Astrocyte (in vitro differentiated cells and primary cell): Measurements from ENCODE around the gene LRRC45. TPM values are rescaled to one million over a fixed set of nuclear protein-coding genes. Genes with fewer than 3 reads are reported as not detected.

Source experiments
- DNase-seq: peaks from one replicate; pipeline ENCODE4 v3.0.0-alpha.2; 2010; ENCODE audit warnings: low read depth
- FAIRE-seq: peaks from 2 replicates; lab custom pipeline; 2011; peaks lifted over from hg19 to GRCh38; lab: Jason Lieb, UNC
- H2AFZ ChIP-seq: 2 replicates; pipeline ENCODE4 v1.6.0; 2012; ENCODE audit warnings: low read depth, low read length, inconsistent platforms
- H3K27ac ChIP-seq: 2 replicates; pipeline ENCODE4 v1.5.1; 2011; ENCODE audit warnings: low read depth, low read length, inconsistent platforms
- H3K27me3 ChIP-seq: 2 replicates; pipeline ENCODE4 v1.6.0; 2011; ENCODE audit warnings: low read length, inconsistent platforms; ENCODE audit not compliant: insufficient read depth
- H3K36me3 ChIP-seq: 2 replicates; pipeline ENCODE4 v1.5.1; 2011; ENCODE audit warnings: low read length, inconsistent platforms; ENCODE audit not compliant: insufficient read depth
- H3K4me1 ChIP-seq: 2 replicates; pipeline ENCODE4 v1.5.1; 2011; ENCODE audit warnings: low read length, inconsistent platforms; ENCODE audit not compliant: insufficient read depth
- H3K4me2 ChIP-seq: 2 replicates; pipeline ENCODE4 v1.6.0; 2012; ENCODE audit warnings: low read length, inconsistent platforms
- H3K4me3 ChIP-seq: 2 replicates; pipeline ENCODE4 v1.5.1; 2011; ENCODE audit warnings: low read depth, mild to moderate bottlenecking, low read length, inconsistent platforms; ENCODE audit not compliant: insufficient read depth
- H3K79me2 ChIP-seq: 2 replicates; pipeline ENCODE4 v1.6.0; 2012; ENCODE audit warnings: mild to moderate bottlenecking, low read length, inconsistent platforms; ENCODE audit not compliant: insufficient read depth
- H3K9ac ChIP-seq: 2 replicates; pipeline ENCODE4 v1.6.0; 2012; ENCODE audit warnings: mild to moderate bottlenecking, low read length, inconsistent platforms
- H3K9me3 ChIP-seq: 2 replicates; pipeline ENCODE4 v1.5.1; 2012; ENCODE audit warnings: low read depth, mild to moderate bottlenecking, low read length, inconsistent platforms; ENCODE audit not compliant: insufficient read depth
- H4K20me1 ChIP-seq: 2 replicates; pipeline ENCODE4 v1.6.0; 2012; ENCODE audit warnings: low read length, inconsistent platforms; ENCODE audit not compliant: insufficient read depth
- H3K27ac Mint-ChIP-seq: one replicate; pipeline ENCODE4 v1.8.0; 2021; ENCODE audit warnings: mild to moderate bottlenecking, mixed read lengths; ENCODE audit not compliant: unreplicated experiment
- H3K27me3 Mint-ChIP-seq: one replicate; pipeline ENCODE4 v1.8.0; 2021; ENCODE audit warnings: low read depth, mixed read lengths; ENCODE audit not compliant: unreplicated experiment
- H3K36me3 Mint-ChIP-seq: one replicate; pipeline ENCODE4 v1.8.0; 2021; ENCODE audit warnings: low read depth, mixed read lengths; ENCODE audit not compliant: unreplicated experiment
- H3K4me1 Mint-ChIP-seq: one replicate; pipeline ENCODE4 v1.8.0; 2021; ENCODE audit warnings: low read depth, mixed read lengths; ENCODE audit not compliant: unreplicated experiment
- H3K4me3 Mint-ChIP-seq: one replicate; pipeline ENCODE4 v1.8.0; 2021; ENCODE audit warnings: mild to moderate bottlenecking, moderate library complexity, mixed read lengths; ENCODE audit not compliant: unreplicated experiment
- H3K9me3 Mint-ChIP-seq: one replicate; pipeline ENCODE4 v1.8.0; 2021; ENCODE audit warnings: mild to moderate bottlenecking, mixed read lengths; ENCODE audit not compliant: unreplicated experiment
- CTCF ChIP-seq: IDR thresholded peaks from 2 replicates; pipeline ENCODE4 v1.5.1; 2011; ENCODE audit warnings: low read depth, mild to moderate bottlenecking, inconsistent platforms, low read length, moderate library complexity; ENCODE audit not compliant: insufficient read depth
- EZH2 ChIP-seq: IDR thresholded peaks from 2 replicates; pipeline ENCODE4 v1.6.1; 2012; ENCODE audit warnings: mild to moderate bottlenecking, low read length, inconsistent platforms; ENCODE audit not compliant: insufficient read depth
- total RNA-seq: library from RNA; stranded (reverse); gene quantifications from 2 replicates; pipeline ENCODE4 v1.2.1, GENCODE V29; 2021

The LRRC45 gene
- total RNA-seq, 1 donor from 2014 or later = 6.6 TPM

DNA sequence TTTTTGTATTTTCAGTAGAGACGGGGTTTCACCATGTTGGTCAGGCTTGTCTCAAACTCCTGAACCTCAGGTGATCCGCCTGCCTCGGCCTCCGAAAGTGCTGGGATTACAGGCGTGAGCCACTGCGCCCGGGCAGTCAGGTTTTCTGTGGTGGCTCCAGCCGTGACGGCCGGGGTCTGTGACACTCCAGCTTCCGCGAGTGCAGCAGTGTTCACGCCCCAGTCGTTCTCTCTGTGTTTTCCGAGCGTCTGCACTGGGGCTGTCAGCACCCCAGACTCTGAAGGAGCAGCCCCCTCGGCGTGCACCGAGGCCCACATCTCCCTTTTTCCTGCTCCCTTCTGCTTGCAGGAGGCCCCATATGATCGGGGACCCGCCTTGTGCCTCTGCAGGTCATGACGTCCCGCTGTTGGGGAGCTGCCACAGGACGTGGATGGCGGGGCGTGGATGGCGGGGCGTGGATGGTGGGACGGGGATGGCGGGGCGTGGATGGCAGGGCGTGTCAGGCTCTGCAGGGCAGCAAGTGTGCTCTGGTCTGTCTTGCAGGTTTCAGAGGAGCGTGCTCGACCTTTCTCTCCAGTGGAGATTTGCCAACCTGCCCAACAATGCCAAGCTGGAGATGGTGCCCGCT lies 40.0 kb upstream of the LRRC45 start:
- Histone ChIP-seq H3K4me1 (peaks cover under 1% of the 10 kb centered on the region), H4K20me1 (peaks cover 17% of the 10 kb centered on the region), H3K4me3 (no peak overlapping the region), H3K9ac (no peak overlapping the region), H3K27ac (no peak overlapping the region), H3K36me3 (peaks cover 18% of the 10 kb centered on the region), H3K9me3 (no peaks in the 10 kb centered on the region), H3K4me2 (no peak overlapping the region), H2AFZ (no peak overlapping the region), H3K27me3 (no peaks in the 10 kb centered on the region), H3K79me2 (peaks cover 4% of the 10 kb centered on the region)
- DNase-seq (no peak), FAIRE-seq (no peak)
- no peak overlapping the region for H3K4me3 Mint-ChIP-seq
- no peak overlapping the region for H3K27ac Mint-ChIP-seq
- no peak for TF ChIP-seq CTCF
- no peak for TF ChIP-seq EZH2
- no peaks in the 10 kb centered on the region for H3K9me3 Mint-ChIP-seq
- peaks cover 14% of the 10 kb centered on the region for H3K36me3 Mint-ChIP-seq
- H3K27me3 Mint-ChIP-seq = no peaks in the 10 kb centered on the region
- peaks cover 7% of the 10 kb centered on the region for H3K4me1 Mint-ChIP-seq

DNA sequence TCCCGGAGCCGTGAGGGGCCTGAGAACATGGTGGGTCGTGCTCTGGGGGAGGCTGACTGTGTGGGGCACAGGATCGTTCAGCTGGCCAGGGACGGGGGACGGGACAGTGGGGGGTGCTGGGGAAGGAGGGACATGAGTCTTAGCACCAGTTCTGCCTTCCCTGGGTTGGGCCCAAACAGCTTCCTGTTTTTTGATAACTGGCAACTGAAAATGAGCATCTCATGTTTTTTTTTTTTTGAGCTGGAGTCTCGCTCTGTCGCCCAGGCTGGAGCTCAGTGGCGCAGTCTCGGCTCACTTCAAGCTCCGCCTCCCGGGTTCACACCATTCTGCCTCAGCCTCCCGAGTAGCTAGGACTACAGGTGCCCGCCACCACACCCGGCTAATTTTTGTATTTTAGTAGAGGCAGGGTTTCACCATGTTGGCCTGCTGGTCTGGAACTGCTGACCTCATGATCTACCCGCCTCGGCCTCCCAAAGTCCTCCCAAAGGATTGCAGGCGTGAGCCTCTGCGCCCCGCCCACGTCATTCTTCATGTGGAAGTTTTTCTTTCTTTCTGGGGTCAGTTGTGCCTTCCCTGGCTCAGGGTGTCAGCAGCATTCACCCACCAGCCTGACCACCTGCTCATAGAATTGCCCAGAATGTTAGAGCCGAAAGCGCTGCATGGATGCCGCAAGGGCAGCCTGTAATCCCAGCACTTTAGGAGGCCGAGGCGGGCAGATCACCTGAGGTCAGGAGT lies 39.3 kb upstream of the LRRC45 start:
- Histone ChIP-seq H3K27me3 (no peaks in the 10 kb centered on the region), H3K27ac (no peak overlapping the region), H3K4me3 (no peak overlapping the region), H3K4me1 (no peaks in the 10 kb centered on the region), H2AFZ (no peak overlapping the region), H3K79me2 (peaks cover 1% of the 10 kb centered on the region), H3K36me3 (peaks cover 18% of the 10 kb centered on the region), H3K9ac (no peak overlapping the region), H3K9me3 (no peaks in the 10 kb centered on the region), H3K4me2 (no peak overlapping the region), H4K20me1 (peaks cover 17% of the 10 kb centered on the region)
- H3K36me3 Mint-ChIP-seq = peaks cover 14% of the 10 kb centered on the region
- no peaks in the 10 kb centered on the region for H3K9me3 Mint-ChIP-seq
- no peak for TF ChIP-seq CTCF
- H3K4me1 Mint-ChIP-seq = peaks cover 5% of the 10 kb centered on the region
- FAIRE-seq (no peak), DNase-seq (no peak)
- no peaks in the 10 kb centered on the region for H3K27me3 Mint-ChIP-seq
- no peak overlapping the region for H3K27ac Mint-ChIP-seq
- H3K4me3 Mint-ChIP-seq = no peak overlapping the region
